Keratinocyte (primary cell): ENCODE data around the gene ANKRD34A. TPM values are rescaled to one million over a fixed set of nuclear protein-coding genes. Genes with fewer than 3 reads are reported as not detected.

Experiments
- DNase-seq: peaks from one replicate; pipeline ENCODE4 v3.0.0-alpha.2; 2011; ENCODE audit warnings: low read depth, missing footprints, low spot score
- FAIRE-seq: peaks from 2 replicates; lab custom pipeline; 2011; peaks lifted over from hg19 to GRCh38; lab: Jason Lieb, UNC
- H2AFZ ChIP-seq: 2 replicates; pipeline ENCODE4 v1.6.0; 2012; ENCODE audit warnings: low read length, control low read depth, inconsistent platforms; ENCODE audit not compliant: control insufficient read depth
- H3K27ac ChIP-seq: 2 replicates; pipeline ENCODE4 v1.5.1; 2011; ENCODE audit warnings: low read length; ENCODE audit not compliant: control insufficient read depth, insufficient read depth
- H3K27me3 ChIP-seq: 3 replicates; pipeline ENCODE4 v1.6.0; 2011; ENCODE audit warnings: low read length; ENCODE audit not compliant: control insufficient read depth, insufficient read depth; ENCODE audit errors: extremely low read depth
- H3K36me3 ChIP-seq, 2 experiments: 2 replicates in 1 of 2; 3 replicates in 1 of 2; pipeline ENCODE4 v1.5.1; 2011; ENCODE audit warnings: low read length in 2 of 2, mild to moderate bottlenecking in 1 of 2; ENCODE audit not compliant: control insufficient read depth in 2 of 2, insufficient read depth in 2 of 2; ENCODE audit errors: extremely low read depth in 1 of 2
- H3K4me1 ChIP-seq: 3 replicates; pipeline ENCODE4 v1.5.1; 2011; ENCODE audit warnings: low read length; ENCODE audit not compliant: control insufficient read depth, insufficient read depth; ENCODE audit errors: extremely low read depth
- H3K4me2 ChIP-seq: 3 replicates; pipeline ENCODE4 v1.6.0; 2011; ENCODE audit warnings: low read depth, low read length; ENCODE audit not compliant: control insufficient read depth, insufficient read depth; ENCODE audit errors: extremely low read depth
- H3K4me3 ChIP-seq, 3 experiments: fragments of 200-600 bp in 1 of 3; sonication (generic) in 1 of 3; 2 replicates in 2 of 3; 3 replicates in 1 of 3; pipeline ENCODE4 v1.5.1; 2011 to 2016; ENCODE audit warnings: low read length in 3 of 3, mild to moderate bottlenecking in 3 of 3, control low read depth in 2 of 3, inconsistent platforms in 1 of 3, low read depth in 1 of 3, mixed read lengths in 1 of 3, mixed run types in 1 of 3, moderate library complexity in 1 of 3; ENCODE audit not compliant: control insufficient read depth in 2 of 3, insufficient read depth in 2 of 3; ENCODE audit errors: extremely low read depth in 1 of 3
- H3K79me2 ChIP-seq: 2 replicates; pipeline ENCODE4 v1.6.0; 2012; ENCODE audit warnings: low read length; ENCODE audit not compliant: control insufficient read depth, insufficient read depth
- H3K9ac ChIP-seq: 3 replicates; pipeline ENCODE4 v1.6.0; 2011; ENCODE audit warnings: low read length; ENCODE audit not compliant: control insufficient read depth, insufficient read depth; ENCODE audit errors: extremely low read depth
- H3K9me1 ChIP-seq: 3 replicates; pipeline ENCODE4 v1.6.0; 2011; ENCODE audit warnings: low read length; ENCODE audit not compliant: control insufficient read depth, insufficient read depth; ENCODE audit errors: extremely low read depth
- H3K9me3 ChIP-seq: 2 replicates; pipeline ENCODE4 v1.5.1; 2012; ENCODE audit warnings: low read depth, low read length; ENCODE audit not compliant: control insufficient read depth
- H4K20me1 ChIP-seq: 3 replicates; pipeline ENCODE4 v1.6.0; 2011; ENCODE audit warnings: low read length; ENCODE audit not compliant: control insufficient read depth, insufficient read depth; ENCODE audit errors: extremely low read depth
- EZH2 ChIP-seq: IDR thresholded peaks from one replicate; pipeline ENCODE4 v1.6.1; 2012; ENCODE audit warnings: inconsistent platforms, mild to moderate bottlenecking, low read length, moderate library complexity
- dilution Hi-C: fragments of 300-500 bp; cut with MboI; formaldehyde crosslinking; loops from one replicate; pipeline ENCODE4 v1.7.0; 2020; ENCODE audit warnings: low sequenced_read_pairs; ENCODE audit not compliant: extremely low pct_ligation_motif_present
- polyA plus RNA-seq, 5 experiments: library from polyadenylated mRNA; depleted of rRNA in 3 of 5; stranded (reverse) in 3 of 5; stranded (forward) in 1 of 5; unstranded in 1 of 5; fragments of >200 nt; gene quantifications; 1 replicate in 1 of 5; 2 replicates in 3 of 5; 3 replicates in 1 of 5; pipeline versions ENCODE4 v1.2.1 to v1.2.3, GENCODE V29; 2011 to 2012; ENCODE audit warnings: missing spikeins in 2 of 5, low read depth in 1 of 5, low replicate concordance in 1 of 5
- TF ChIP-seq, protein P1 (sequence below), 3 experiments: IDR thresholded peaks in 1 of 3; conservative IDR thresholded peaks in 1 of 3; optimal IDR thresholded peaks in 1 of 3; 2 replicates in 2 of 3; 3 replicates in 1 of 3; pipeline versions ENCODE3 to v1.5.1; 2011; ENCODE audit warnings: low read length in 3 of 3, mild to moderate bottlenecking in 3 of 3, moderate library complexity in 2 of 3, control low read depth in 1 of 3, inconsistent platforms in 1 of 3; ENCODE audit not compliant: insufficient read depth in 2 of 3; ENCODE audit errors: extremely low read depth in 1 of 3

ANKRD34A gene
- polyA plus RNA-seq, 1 donor (not counting 4 experiments of a cell fraction or from before 2014, with no cell fraction given) = 0.83 TPM

DNA sequence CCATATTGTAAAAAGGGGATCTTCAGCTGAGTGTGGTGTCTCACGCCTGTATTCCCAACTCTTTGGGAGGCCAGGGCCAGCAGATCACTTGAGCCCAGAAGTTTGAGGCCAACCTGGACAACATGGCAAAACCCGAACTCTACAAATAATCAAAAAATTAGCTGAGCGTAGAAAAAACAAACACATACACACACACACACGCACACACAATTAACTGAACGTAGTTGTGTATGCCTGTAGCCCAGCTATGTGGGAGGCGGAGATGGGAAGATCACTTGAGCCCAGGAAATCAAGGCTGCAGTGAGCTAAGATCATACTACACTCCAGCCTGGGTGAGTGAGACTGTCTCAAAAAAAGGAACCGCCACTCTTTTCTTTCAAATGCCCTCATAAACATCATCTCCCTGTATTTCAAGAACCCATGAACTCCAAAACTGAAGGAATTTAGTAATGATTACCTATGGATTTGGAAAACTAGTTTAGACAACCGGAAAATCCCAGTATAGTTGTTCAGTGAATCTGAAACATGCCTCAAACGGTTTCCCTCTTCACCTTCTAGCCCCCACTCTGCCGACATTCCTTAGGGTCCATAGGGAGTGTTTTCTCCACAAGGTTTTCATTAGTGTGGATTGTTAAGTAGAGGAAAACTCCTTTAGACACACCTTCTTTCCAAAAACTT is 27.5 kb upstream of the ANKRD34A start:
- Histone ChIP-seq H4K20me1 (no peaks in the 10 kb centered on the region), H3K27me3 (no peaks in the 10 kb centered on the region), H3K27ac (no peak overlapping the region), H3K4me3 (no peak overlapping the region), H3K9me1 (no peaks in the 10 kb centered on the region), H2AFZ (no peak overlapping the region), H3K9me3 (no peaks in the 10 kb centered on the region), H3K79me2 (peaks cover 8% of the 10 kb centered on the region), H3K36me3 (peaks cover 13 to 18% of the 10 kb centered on the region in 2 experiments), H3K4me1 (peaks cover 21% of the 10 kb centered on the region), H3K4me2 (no peak overlapping the region), H3K9ac (no peak overlapping the region)
- DNase-seq (no peak), FAIRE-seq (no peak)
- dilution Hi-C loops = no loop called here
- TF ChIP-seq, protein P1, sequence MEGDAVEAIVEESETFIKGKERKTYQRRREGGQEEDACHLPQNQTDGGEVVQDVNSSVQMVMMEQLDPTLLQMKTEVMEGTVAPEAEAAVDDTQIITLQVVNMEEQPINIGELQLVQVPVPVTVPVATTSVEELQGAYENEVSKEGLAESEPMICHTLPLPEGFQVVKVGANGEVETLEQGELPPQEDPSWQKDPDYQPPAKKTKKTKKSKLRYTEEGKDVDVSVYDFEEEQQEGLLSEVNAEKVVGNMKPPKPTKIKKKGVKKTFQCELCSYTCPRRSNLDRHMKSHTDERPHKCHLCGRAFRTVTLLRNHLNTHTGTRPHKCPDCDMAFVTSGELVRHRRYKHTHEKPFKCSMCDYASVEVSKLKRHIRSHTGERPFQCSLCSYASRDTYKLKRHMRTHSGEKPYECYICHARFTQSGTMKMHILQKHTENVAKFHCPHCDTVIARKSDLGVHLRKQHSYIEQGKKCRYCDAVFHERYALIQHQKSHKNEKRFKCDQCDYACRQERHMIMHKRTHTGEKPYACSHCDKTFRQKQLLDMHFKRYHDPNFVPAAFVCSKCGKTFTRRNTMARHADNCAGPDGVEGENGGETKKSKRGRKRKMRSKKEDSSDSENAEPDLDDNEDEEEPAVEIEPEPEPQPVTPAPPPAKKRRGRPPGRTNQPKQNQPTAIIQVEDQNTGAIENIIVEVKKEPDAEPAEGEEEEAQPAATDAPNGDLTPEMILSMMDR (optimal IDR thresholded peaks at IDR 0.05 in 1 of 3, IDR thresholded peaks at IDR 0.05 in 1 of 3, conservative IDR thresholded peaks at IDR 0.05 in 1 of 3; ENCODE audit: extremely low read depth in 1 of 3, insufficient read depth in 2 of 3, low read length in 3 of 3) = no peak
- TF ChIP-seq EZH2 = no peak

DNA sequence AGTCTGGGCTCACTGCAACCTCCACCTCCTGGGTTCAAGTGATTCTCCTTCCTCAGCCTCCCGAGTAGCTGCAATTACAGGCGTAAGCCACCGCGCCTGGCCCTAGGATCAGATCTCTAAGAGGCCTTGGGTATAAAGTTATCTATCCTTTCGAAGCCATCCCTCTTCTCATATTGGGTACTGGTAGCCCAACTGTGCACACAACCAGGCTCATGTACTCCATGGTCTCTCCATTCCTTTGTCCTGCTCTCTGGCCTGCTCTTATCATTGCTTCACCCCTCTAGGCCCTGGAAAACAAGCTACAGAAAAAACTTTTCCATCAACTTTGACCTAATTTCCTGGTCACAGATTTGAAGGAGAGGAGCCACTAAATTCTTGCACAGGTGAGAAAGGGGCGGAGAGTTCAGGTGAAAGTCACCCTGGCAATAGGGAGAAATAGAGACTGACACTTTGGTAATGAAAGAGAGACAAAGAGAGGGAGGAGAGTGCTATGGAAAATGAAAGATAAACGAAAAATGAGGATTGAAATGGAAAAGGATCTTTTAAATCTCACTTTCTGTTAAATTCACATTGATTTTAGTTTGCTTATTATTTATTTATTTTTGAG is 26.0 kb upstream of the ANKRD34A start:
- H3K27ac ChIP-seq = no peak overlapping the region
- no peaks in the 10 kb centered on the region for H3K9me1 ChIP-seq
- H3K9ac ChIP-seq = no peak overlapping the region
- H3K4me3 ChIP-seq = no peak overlapping the region
- H4K20me1 ChIP-seq = no peaks in the 10 kb centered on the region
- H2AFZ ChIP-seq = no peak overlapping the region
- H3K36me3 ChIP-seq = peaks cover 13 to 18% of the 10 kb centered on the region in 2 experiments
- peaks cover 2% of the 10 kb centered on the region for H3K79me2 ChIP-seq
- TF ChIP-seq EZH2 = no peak
- TF ChIP-seq, protein P1 (optimal IDR thresholded peaks at IDR 0.05 in 1 of 3, IDR thresholded peaks at IDR 0.05 in 1 of 3, conservative IDR thresholded peaks at IDR 0.05 in 1 of 3; ENCODE audit: extremely low read depth in 1 of 3, insufficient read depth in 2 of 3, low read length in 3 of 3) = no peak
- FAIRE-seq (no peak), DNase-seq (no peak)
- no peak overlapping the region for H3K4me2 ChIP-seq
- H3K9me3 ChIP-seq = no peaks in the 10 kb centered on the region
- peaks cover 28% of the 10 kb centered on the region for H3K4me1 ChIP-seq
- dilution Hi-C loops = no loop called here
- no peaks in the 10 kb centered on the region for H3K27me3 ChIP-seq
